Natural killer cell treated with Interleukin-12 subunit alpha and Interleukin-12 subunit beta and Interleukin-15 and Interleukin-18, amount 100 ng/mL, for 72 hours (primary cell): ENCODE measurements around the gene DENND1A. TPM values are rescaled to one million over a fixed set of nuclear protein-coding genes. Genes with fewer than 3 reads are reported as not detected.
"Not testable (repeated sequence)": the region's sequence is repeated elsewhere in the genome, so short reads cannot be mapped to it uniquely, and the experiment has no call there.

ENCODE experiments used
- ATAC-seq, 2 donors: fragments of 150-1000 bp; cut with Tn5 transposase in 1 of 2; sonication (Bioruptor Pico), chemical (Tn5 transposase) in 1 of 2; 2 replicates each; pipeline ENCODE4 v1.10.0; 2021
- DNase-seq: peaks from one replicate; pipeline ENCODE4 v3.0.0; 2022; ENCODE audit warnings: low spot score
- H3K27ac Mint-ChIP-seq, 2 donors: 1 replicate in 1 of 2; 2 replicates in 1 of 2; pipeline ENCODE4 v1.8.0; 2022; ENCODE audit warnings: mixed read lengths in 2 of 2, mild to moderate bottlenecking in 1 of 2, moderate library complexity in 1 of 2
- H3K27me3 Mint-ChIP-seq, 2 donors: 1 replicate in 1 of 2; 2 replicates in 1 of 2; pipeline ENCODE4 v1.8.0; 2022; ENCODE audit warnings: mixed read lengths in 2 of 2
- H3K36me3 Mint-ChIP-seq: one replicate; pipeline ENCODE4 v1.8.0; 2022; ENCODE audit warnings: mixed read lengths
- H3K4me1 Mint-ChIP-seq, 2 donors: 1 replicate in 1 of 2; 2 replicates in 1 of 2; pipeline ENCODE4 v1.8.0; 2022; ENCODE audit warnings: low read depth in 2 of 2, mixed read lengths in 2 of 2, mild to moderate bottlenecking in 1 of 2
- H3K4me3 Mint-ChIP-seq: one replicate; pipeline ENCODE4 v1.8.0; 2022; ENCODE audit warnings: mixed read lengths
- H3K9me3 Mint-ChIP-seq: 2 replicates; pipeline ENCODE4 v1.8.0; 2022; ENCODE audit warnings: mixed read lengths
- total RNA-seq, 2 donors: library from RNA; stranded (reverse); gene quantifications; one replicate each; pipeline ENCODE4 v1.2.3, GENCODE V29; 2022

The DENND1A gene
- total RNA-seq, 2 donors from 2014 or later: 24.6 to 28.8 TPM

GRCh38 chr9:123401879-123402513 is 527.9 kb downstream of the DENND1A start:
- Mint-ChIP-seq H3K4me1 (peaks cover 0 to 3% of the 10 kb centered on the region in 2 donors), H3K27ac (no peak overlapping the region), H3K36me3 (no peaks in the 10 kb centered on the region), H3K4me3 (no peak overlapping the region), H3K9me3 (no peaks in the 10 kb centered on the region), H3K27me3 (no peaks in the 10 kb centered on the region)
- no peak for ATAC-seq
- DNase-seq: no peak

GRCh38 chr9:123400926-123401503 is 528.9 kb downstream of the DENND1A start:
- Mint-ChIP-seq H3K36me3 (no peaks in the 10 kb centered on the region), H3K27ac (no peak overlapping the region), H3K9me3 (no peaks in the 10 kb centered on the region), H3K4me3 (no peak overlapping the region), H3K4me1 (no peaks in the 10 kb centered on the region), H3K27me3 (no peaks in the 10 kb centered on the region)
- no peak for ATAC-seq
- no peak for DNase-seq

GRCh38 chr9:123399803-123400378 is 530.0 kb downstream of the DENND1A start:
- Mint-ChIP-seq H3K9me3 (no peaks in the 10 kb centered on the region), H3K27me3 (no peaks in the 10 kb centered on the region), H3K36me3 (no peaks in the 10 kb centered on the region), H3K27ac (no peak overlapping the region), H3K4me3 (no peak overlapping the region), H3K4me1 (no peaks in the 10 kb centered on the region)
- DNase-seq (no peak), ATAC-seq (no peak)

- H3K27ac Mint-ChIP-seq, DNase-seq, H3K4me1 Mint-ChIP-seq, ATAC-seq, H3K4me3 Mint-ChIP-seq, H3K36me3 Mint-ChIP-seq, H3K9me3 Mint-ChIP-seq, H3K27me3 Mint-ChIP-seq: not testable (repeated sequence)
These were observed 531.0 kb downstream of the DENND1A start for GRCh38 chr9:123398938-123399337.

- no peak overlapping the region for H3K4me3 Mint-ChIP-seq
- H3K36me3 Mint-ChIP-seq: no peaks in the 10 kb centered on the region
- H3K4me1 Mint-ChIP-seq: no peaks in the 10 kb centered on the region
- ATAC-seq (no peak), DNase-seq (no peak)
- H3K9me3 Mint-ChIP-seq: no peaks in the 10 kb centered on the region
- no peaks in the 10 kb centered on the region for H3K27me3 Mint-ChIP-seq
- no peak overlapping the region for H3K27ac Mint-ChIP-seq
These were observed 532.0 kb downstream of the DENND1A start for GRCh38 chr9:123397975-123398374.

GRCh38 chr9:123395689-123396511 is 534.0 kb downstream of the DENND1A start:
- peak in 1 of 2 donors; percentile 37 for ATAC-seq
- Mint-ChIP-seq H3K27me3 (no peaks in the 10 kb centered on the region), H3K4me1 (no peaks in the 10 kb centered on the region), H3K9me3 (no peaks in the 10 kb centered on the region), H3K36me3 (no peaks in the 10 kb centered on the region), H3K27ac (no peak overlapping the region), H3K4me3 (no peak overlapping the region)
- no peak for DNase-seq

- H3K36me3 Mint-ChIP-seq: no peaks in the 10 kb centered on the region
- H3K4me3 Mint-ChIP-seq: no peak overlapping the region
- no peaks in the 10 kb centered on the region for H3K4me1 Mint-ChIP-seq
- H3K27me3 Mint-ChIP-seq: no peaks in the 10 kb centered on the region
- H3K9me3 Mint-ChIP-seq: no peaks in the 10 kb centered on the region
- DNase-seq (no peak), ATAC-seq (peak in 1 of 2 donors; percentile 22)
- no peak overlapping the region for H3K27ac Mint-ChIP-seq
These were observed 534.6 kb downstream of the DENND1A start for GRCh38 chr9:123395276-123395688.

- no peak for DNase-seq
- H3K4me1 Mint-ChIP-seq: no peaks in the 10 kb centered on the region
- no peak overlapping the region for H3K4me3 Mint-ChIP-seq
- H3K27ac Mint-ChIP-seq: no peak overlapping the region
- H3K9me3 Mint-ChIP-seq: no peaks in the 10 kb centered on the region
- no peak for ATAC-seq
- H3K27me3 Mint-ChIP-seq: no peaks in the 10 kb centered on the region
- no peaks in the 10 kb centered on the region for H3K36me3 Mint-ChIP-seq
These were observed 535.4 kb downstream of the DENND1A start for GRCh38 chr9:123394291-123395235.

- Mint-ChIP-seq H3K4me3 (no peak overlapping the region), H3K4me1 (no peaks in the 10 kb centered on the region), H3K36me3 (no peaks in the 10 kb centered on the region), H3K9me3 (no peaks in the 10 kb centered on the region), H3K27me3 (no peaks in the 10 kb centered on the region), H3K27ac (no peak overlapping the region)
- ATAC-seq (no peak), DNase-seq (no peak)
These were observed 537.1 kb downstream of the DENND1A start for GRCh38 chr9:123392802-123393201.

GRCh38 chr9:123391946-123392345 is 538.0 kb downstream of the DENND1A start:
- H3K9me3 Mint-ChIP-seq: no peaks in the 10 kb centered on the region
- H3K4me3 Mint-ChIP-seq: no peak overlapping the region
- H3K36me3 Mint-ChIP-seq: no peaks in the 10 kb centered on the region
- H3K27ac Mint-ChIP-seq: no peak overlapping the region
- H3K27me3 Mint-ChIP-seq: no peaks in the 10 kb centered on the region
- ATAC-seq (no peak), DNase-seq (no peak)
- no peaks in the 10 kb centered on the region for H3K4me1 Mint-ChIP-seq

- no peaks in the 10 kb centered on the region for H3K27me3 Mint-ChIP-seq
- no peak overlapping the region for H3K4me3 Mint-ChIP-seq
- H3K36me3 Mint-ChIP-seq: no peaks in the 10 kb centered on the region
- no peak overlapping the region for H3K27ac Mint-ChIP-seq
- H3K9me3 Mint-ChIP-seq: no peaks in the 10 kb centered on the region
- H3K4me1 Mint-ChIP-seq: no peaks in the 10 kb centered on the region
- no peak for DNase-seq
- ATAC-seq: no peak
These were observed 538.7 kb downstream of the DENND1A start for GRCh38 chr9:123391233-123391632.

GRCh38 chr9:123390337-123391135 is 539.4 kb downstream of the DENND1A start:
- Mint-ChIP-seq H3K36me3 (no peaks in the 10 kb centered on the region), H3K4me3 (no peak overlapping the region), H3K9me3 (no peaks in the 10 kb centered on the region), H3K27ac (no peak overlapping the region), H3K27me3 (no peaks in the 10 kb centered on the region), H3K4me1 (no peaks in the 10 kb centered on the region)
- DNase-seq: no peak
- no peak for ATAC-seq

GRCh38 chr9:123389698-123390097 is 540.2 kb downstream of the DENND1A start:
- Mint-ChIP-seq H3K4me1 (no peaks in the 10 kb centered on the region), H3K36me3 (no peaks in the 10 kb centered on the region), H3K27ac (no peak overlapping the region), H3K4me3 (no peak overlapping the region), H3K9me3 (no peaks in the 10 kb centered on the region), H3K27me3 (no peaks in the 10 kb centered on the region)
- DNase-seq: no peak
- ATAC-seq: no peak
